ENCODE measurements around the gene CST7.
"Not testable (repeated sequence)": the region's sequence is repeated elsewhere in the genome, so short reads cannot be mapped to it uniquely, and the experiment has no call there.

CST7 gene

GRCh38 chr20:24929259-24929658 lies 19.8 kb upstream of the CST7 start:
- H3K4me3 ChIP-seq (IDR thresholded peaks at IDR 0.05; ENCODE audit: insufficient read depth, low read depth, low read length); H3K4me2 ChIP-seq; H2AFZ ChIP-seq (ENCODE audit: low read depth); H3K36me3 ChIP-seq (ENCODE audit: insufficient read depth); H3K27ac ChIP-seq; H4K20me1 ChIP-seq (ENCODE audit: insufficient read depth); H3K9ac ChIP-seq; H3K27me3 ChIP-seq (ENCODE audit: insufficient read depth, low read depth); H3K79me2 ChIP-seq (ENCODE audit: insufficient read depth, low read depth): not testable (repeated sequence)
- H3K4me1 ChIP-seq (ENCODE audit: low read depth, poor library complexity, severe bottlenecking) = peaks cover 13% of the 10 kb centered on the region

GRCh38 chr20:24929867-24930723 lies 19.0 kb upstream of the CST7 start:
- H3K9ac ChIP-seq; H4K20me1 ChIP-seq (ENCODE audit: insufficient read depth); H3K79me2 ChIP-seq (ENCODE audit: insufficient read depth, low read depth); H3K4me2 ChIP-seq; H3K27me3 ChIP-seq (ENCODE audit: insufficient read depth, low read depth); H3K4me3 ChIP-seq (IDR thresholded peaks at IDR 0.05; ENCODE audit: insufficient read depth, low read depth, low read length); H3K36me3 ChIP-seq (ENCODE audit: insufficient read depth); H3K27ac ChIP-seq; H2AFZ ChIP-seq (ENCODE audit: low read depth): not testable (repeated sequence)
- peaks cover 13% of the 10 kb centered on the region for H3K4me1 ChIP-seq (ENCODE audit: low read depth, poor library complexity, severe bottlenecking)

GRCh38 chr20:24930724-24931688 lies 18.1 kb upstream of the CST7 start:
- not testable (repeated sequence) for H3K27me3 ChIP-seq (ENCODE audit: insufficient read depth, low read depth); H3K79me2 ChIP-seq (ENCODE audit: insufficient read depth, low read depth); H4K20me1 ChIP-seq (ENCODE audit: insufficient read depth); H3K36me3 ChIP-seq (ENCODE audit: insufficient read depth); H3K4me2 ChIP-seq; H3K27ac ChIP-seq; H3K9ac ChIP-seq; H3K4me3 ChIP-seq (IDR thresholded peaks at IDR 0.05; ENCODE audit: insufficient read depth, low read depth, low read length)
- TF ChIP-seq CTCF (conservative IDR thresholded peaks at IDR 0.05; ENCODE audit: low read depth, low read length) = peak; percentile 38; the same call in 1 of the 2 replicates
- peaks cover 13% of the 10 kb centered on the region for H3K4me1 ChIP-seq (ENCODE audit: low read depth, poor library complexity, severe bottlenecking)
- peak overlapping the region; percentile 38 for H2AFZ ChIP-seq (ENCODE audit: low read depth)

GRCh38 chr20:24931893-24932292 lies 17.2 kb upstream of the CST7 start:
- not testable (repeated sequence) for H3K27ac ChIP-seq; H3K79me2 ChIP-seq (ENCODE audit: insufficient read depth, low read depth); H4K20me1 ChIP-seq (ENCODE audit: insufficient read depth); H3K9ac ChIP-seq; H3K4me3 ChIP-seq (IDR thresholded peaks at IDR 0.05; ENCODE audit: insufficient read depth, low read depth, low read length); H3K27me3 ChIP-seq (ENCODE audit: insufficient read depth, low read depth); H3K36me3 ChIP-seq (ENCODE audit: insufficient read depth); H3K4me2 ChIP-seq
- Histone ChIP-seq H3K4me1 (ENCODE audit: low read depth, poor library complexity, severe bottlenecking) (peaks cover 13% of the 10 kb centered on the region), H2AFZ (ENCODE audit: low read depth) (peak overlapping the region; percentile 38; the same call in 1 of the 2 replicates)

- TF ChIP-seq CTCF (conservative IDR thresholded peaks at IDR 0.05; ENCODE audit: low read depth, low read length) = no peak
- Histone ChIP-seq H3K27ac (no peak overlapping the region), H3K4me2 (no peak overlapping the region), H3K36me3 (ENCODE audit: insufficient read depth) (no peaks in the 10 kb centered on the region), H4K20me1 (ENCODE audit: insufficient read depth) (no peaks in the 10 kb centered on the region), H3K4me3 (IDR thresholded peaks at IDR 0.05; ENCODE audit: insufficient read depth, low read depth, low read length) (no peak overlapping the region), H2AFZ (ENCODE audit: low read depth) (no peak overlapping the region), H3K79me2 (ENCODE audit: insufficient read depth, low read depth) (no peaks in the 10 kb centered on the region), H3K27me3 (ENCODE audit: insufficient read depth, low read depth) (no peaks in the 10 kb centered on the region), H3K9ac (no peak overlapping the region), H3K4me1 (ENCODE audit: low read depth, poor library complexity, severe bottlenecking) (peaks cover 13% of the 10 kb centered on the region)
These were observed 15.7 kb upstream of the CST7 start for GRCh38 chr20:24933266-24933908.
